DMS 273 (cell line): Measurements from ENCODE around the gene FAM200C.

ENCODE experiments used
- DNase-seq: peaks from one replicate; lab custom pipeline; 2025; ENCODE audit not compliant: unreplicated experiment; lab: John Stamatoyannopoulos, UW

Gene FAM200C

GRCh38 chr5:160419458-160420330 is 19.8 kb upstream of the FAM200C start:
- peak; percentile 81 for DNase-seq

GRCh38 chr5:160418561-160419457 is 19.0 kb upstream of the FAM200C start, which contains the start of gene SLU7:
TSS of gene SLU7 (minus strand) at chr5:160419081. CDS start at chr5:160415294, 3,787 bp downstream.
- DNase-seq, result peak; percentile 98

DNA sequence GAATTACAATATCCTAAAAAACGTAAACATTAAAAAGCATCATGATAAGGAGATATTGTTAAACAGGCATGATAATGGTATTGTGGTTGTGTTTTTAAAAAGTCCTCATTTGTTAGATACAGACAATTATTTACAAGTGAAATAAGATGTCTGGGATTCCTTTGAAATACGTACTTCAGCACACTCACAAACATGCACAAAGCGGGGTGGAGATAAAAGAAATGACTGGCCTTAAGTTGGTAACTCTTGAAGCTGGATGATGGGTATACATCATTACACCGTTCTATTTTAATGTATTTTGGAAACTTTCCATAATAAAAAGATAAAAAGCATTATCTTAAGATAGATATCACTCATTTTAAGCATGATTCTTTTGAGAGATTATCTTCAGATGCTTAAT is 1.0 kb downstream of the FAM200C start:
- DNase-seq, result peak; percentile 18

- no peak for DNase-seq
Measured at GRCh38 chr5:160397492-160397891, 2.4 kb downstream of the FAM200C start.

DNA sequence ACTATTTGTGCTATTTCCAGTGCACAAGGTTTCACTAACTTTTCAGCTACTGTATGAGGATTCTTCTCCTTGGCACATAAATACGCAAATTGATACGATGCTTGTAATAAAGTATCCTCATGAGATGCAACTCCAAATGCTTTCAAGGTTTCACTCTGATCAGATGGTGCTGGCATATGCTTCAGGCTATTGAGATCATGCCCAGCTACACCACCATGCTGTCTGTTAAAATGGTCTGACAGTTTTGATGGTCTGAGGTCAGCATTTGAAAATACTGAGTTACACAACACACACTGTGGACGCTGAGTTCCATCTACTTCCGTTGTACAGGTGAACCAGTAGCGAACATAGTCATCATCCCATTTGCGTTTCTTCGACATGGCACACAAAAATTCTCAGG is 4.7 kb downstream of the FAM200C start:
- DNase-seq, result peak; percentile 22

GRCh38 chr5:160390787-160391696 is 8.8 kb downstream of the FAM200C start:
- peak; percentile 53 for DNase-seq

- DNase-seq, result peak; percentile 8
Measured at GRCh38 chr5:160387445-160387844, 12.4 kb downstream of the FAM200C start.

DNA sequence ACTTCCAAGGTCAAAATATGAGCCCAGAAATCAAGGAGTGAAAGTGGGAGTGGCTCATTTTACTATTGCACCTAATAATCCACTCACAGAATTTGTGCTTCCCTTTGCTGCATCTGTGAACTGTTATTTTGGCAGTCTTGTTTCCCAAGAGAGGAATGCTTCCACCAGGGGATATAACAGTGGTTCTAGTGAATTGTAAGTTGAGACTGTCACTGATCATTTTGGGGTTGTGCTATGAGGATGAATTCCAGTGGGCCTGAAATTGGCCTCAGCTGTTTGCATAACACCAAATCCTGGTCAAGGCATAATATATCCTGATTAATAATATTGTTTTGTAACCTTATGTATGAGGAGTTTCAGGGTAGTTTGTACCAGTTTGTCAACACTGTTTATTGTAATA is 14.4 kb downstream of the FAM200C start:
- DNase-seq, result peak; percentile 13

DNA sequence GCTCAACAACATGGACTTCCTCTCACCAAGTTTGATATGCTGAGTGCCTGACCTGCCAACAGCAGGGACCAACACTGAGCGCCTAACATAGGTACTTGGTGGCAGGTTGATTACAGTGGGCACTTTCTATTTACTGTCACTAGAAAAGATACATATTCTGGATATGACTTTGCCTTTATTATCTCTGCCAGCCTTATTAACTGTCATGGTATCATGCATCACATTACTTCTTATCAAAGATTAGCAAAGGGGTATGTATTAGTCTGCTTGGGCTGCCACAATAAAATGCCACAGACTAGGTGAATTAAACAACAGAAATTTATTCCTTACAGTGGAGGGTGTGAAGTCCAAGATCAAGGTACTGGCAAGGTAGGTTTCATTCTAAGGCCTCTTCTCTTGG is 15.2 kb downstream of the FAM200C start:
- DNase-seq, result no peak

DNA sequence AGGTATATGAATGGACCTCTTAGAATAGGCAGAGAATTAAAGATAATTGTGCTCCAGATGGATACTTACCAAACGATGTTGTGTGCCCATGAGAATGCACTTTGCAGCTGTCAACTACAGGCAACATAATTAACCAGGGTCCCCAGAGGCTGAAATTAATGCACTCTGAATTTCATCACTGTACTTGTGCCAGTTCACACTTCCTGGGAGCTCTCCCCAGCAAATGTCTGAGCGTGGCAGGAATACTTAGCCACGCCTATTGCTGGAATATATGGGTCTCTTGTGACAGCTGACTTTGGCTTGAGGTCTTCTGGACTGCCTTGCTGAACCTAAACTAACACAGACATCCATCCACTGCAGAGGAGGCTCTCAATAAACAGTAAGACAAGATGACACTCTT is 17.5 kb downstream of the FAM200C start:
- peak; percentile 89 for DNase-seq

DNA sequence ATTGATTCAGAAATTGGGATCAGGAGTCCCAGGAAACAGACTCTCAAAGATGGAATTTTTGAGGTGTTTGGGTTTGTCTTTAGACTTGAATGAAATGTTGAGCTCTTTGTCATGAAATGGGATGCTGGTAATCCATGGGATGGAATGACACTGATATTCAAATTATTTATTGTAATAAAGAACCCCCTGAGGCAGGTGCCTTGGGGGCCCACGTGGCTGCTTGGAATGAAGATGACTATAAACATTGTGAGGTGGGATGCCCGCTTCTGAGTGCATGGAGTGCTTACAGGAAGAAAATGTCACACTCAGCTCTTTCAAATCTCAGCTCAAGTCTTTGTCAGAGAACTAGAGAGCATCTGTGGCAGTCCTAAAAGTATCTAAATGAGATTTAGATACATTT is 19.8 kb downstream of the FAM200C start:
- no peak for DNase-seq

DNA sequence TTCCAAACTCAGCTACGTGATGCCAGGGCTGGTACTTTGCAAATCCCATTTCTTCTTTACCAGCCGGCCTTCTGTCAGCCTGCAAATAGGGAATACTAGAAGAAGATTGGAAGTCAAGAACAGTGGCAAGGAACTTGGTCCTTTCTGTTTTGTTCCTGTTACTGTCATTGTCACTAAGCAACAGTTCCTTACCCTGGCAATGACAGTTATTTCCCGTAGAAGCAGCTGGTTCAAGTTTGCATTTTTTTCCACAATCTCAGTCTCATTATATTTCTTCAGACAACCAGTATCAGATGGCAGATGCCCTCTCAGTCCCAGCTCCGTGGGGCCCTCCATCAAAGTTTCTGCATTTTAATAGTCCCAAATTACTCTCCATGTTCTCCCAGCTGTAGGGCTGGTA is 20.3 kb downstream of the FAM200C start:
- peak; percentile 41 for DNase-seq

- DNase-seq, result no peak
Measured at GRCh38 chr5:160378330-160378729, 21.5 kb downstream of the FAM200C start.

GRCh38 chr5:160377651-160378050 is 22.2 kb downstream of the FAM200C start:
- DNase-seq, result no peak

DNA sequence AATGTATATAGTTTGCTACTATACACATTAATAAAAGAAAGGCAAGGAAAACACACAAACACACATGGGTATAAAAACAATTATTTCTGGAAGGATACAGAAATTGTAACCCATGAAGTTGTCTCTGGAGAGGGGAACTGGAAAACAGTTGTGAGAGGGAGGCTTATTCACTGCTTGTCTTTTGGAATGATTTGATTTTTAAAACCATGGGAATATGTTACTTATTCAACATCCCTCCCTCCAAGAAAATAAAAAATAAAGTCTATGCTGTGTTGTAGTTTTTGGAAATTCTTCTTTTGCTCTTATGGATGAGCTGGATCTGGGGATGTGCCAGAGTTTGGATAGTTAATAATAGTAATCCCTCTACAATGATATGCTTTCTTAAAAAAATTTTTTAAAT is 23.4 kb downstream of the FAM200C start:
- DNase-seq, result no peak

- DNase-seq, result no peak
Measured at GRCh38 chr5:160375701-160376100, 24.2 kb downstream of the FAM200C start.

DNA sequence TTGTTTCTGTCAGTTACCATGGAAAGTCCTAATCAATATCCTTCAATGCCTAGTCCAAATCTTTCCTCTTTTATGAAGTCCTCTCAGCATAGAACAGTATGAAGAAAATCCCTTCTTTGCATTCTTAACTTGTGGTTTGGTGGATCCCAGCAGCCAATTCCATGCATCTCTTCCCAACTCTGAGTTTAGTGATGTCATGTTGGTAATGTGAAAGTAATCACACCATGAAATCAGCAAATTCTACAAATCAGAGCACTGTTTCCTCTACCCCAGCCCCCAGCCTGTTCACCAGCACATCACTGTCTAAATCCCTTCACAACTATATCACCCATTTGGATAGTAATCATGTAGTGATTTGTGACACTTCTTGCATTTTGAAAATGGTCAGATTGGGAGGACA is 24.7 kb downstream of the FAM200C start:
- no peak for DNase-seq

GRCh38 chr5:160371294-160371693 is 28.6 kb downstream of the FAM200C start:
- DNase-seq, result peak; percentile 54

DNA sequence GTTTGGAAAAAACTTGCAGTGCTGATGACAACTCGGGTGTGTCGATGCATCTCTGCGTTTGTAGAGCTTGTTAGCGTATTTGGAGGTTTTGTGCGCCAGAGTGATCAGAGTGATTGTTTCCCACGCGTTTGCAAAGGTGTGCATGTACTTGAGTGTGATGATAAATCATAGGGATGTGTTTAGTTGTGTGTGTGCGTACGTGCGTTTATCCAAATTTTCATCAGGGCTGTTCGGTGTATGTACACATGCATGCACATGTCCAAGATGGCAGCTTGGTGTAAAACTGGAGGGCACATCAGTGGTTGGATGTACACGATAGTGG is 29.2 kb downstream of the FAM200C start:
- no peak for DNase-seq

- peak; percentile 77 for DNase-seq
Measured at GRCh38 chr5:160369990-160370712, 29.7 kb downstream of the FAM200C start, which contains the start of gene C1QTNF2. TSS of gene C1QTNF2 (minus strand) at chr5:160370626. CDS start at chr5:160355011, 15,615 bp downstream.
